Activated CD8-positive, alpha-beta T cell treated with anti-CD3 and anti-CD28 coated beads, Interleukin-2, amount 10 ng/mL, durations not matched to agents 7 days and 5 days (primary cell): ENCODE results near the gene B4GALNT4. TPM values are rescaled to one million over a fixed set of nuclear protein-coding genes. Genes with fewer than 3 reads are reported as not detected.
A peak's percentile ranks its signal among the peaks of the same experiment; 100 is the strongest.

Experiments used
- ATAC-seq: fragments of 150-1000 bp; cut with Tn5 transposase; one replicate; pipeline ENCODE4 v1.10.0; 2021; ENCODE audit warnings: moderate library complexity
- CTCF ChIA-PET: fragments of 350-600 bp; sonication (Branson Sonifier 250); formaldehyde crosslinking; loops from one replicate; lab custom pipeline; 2021; ENCODE audit warnings: antibody characterized with exemption; lab: Charles Lee
- POLR2A ChIA-PET: fragments of 350-600 bp; sonication (Branson Sonifier 250); formaldehyde crosslinking; loops from one replicate; lab custom pipeline; 2021; ENCODE audit warnings: antibody characterized with exemption; lab: Charles Lee
- DNase-seq: peaks from one replicate; pipeline ENCODE4 v3.0.0-alpha.2; 2020
- H3K27ac Mint-ChIP-seq: one replicate; pipeline ENCODE4 v1.8.0; 2021; ENCODE audit warnings: mild to moderate bottlenecking, mixed read lengths
- H3K27me3 Mint-ChIP-seq: one replicate; pipeline ENCODE4 v1.8.0; 2021; ENCODE audit warnings: low read depth, mixed read lengths
- H3K36me3 Mint-ChIP-seq: one replicate; pipeline ENCODE4 v1.8.0; 2021; ENCODE audit warnings: low read depth, mixed read lengths
- H3K4me1 Mint-ChIP-seq: one replicate; pipeline ENCODE4 v1.8.0; 2021; ENCODE audit warnings: low read depth, mixed read lengths
- H3K4me3 Mint-ChIP-seq: one replicate; pipeline ENCODE4 v1.8.0; 2021; ENCODE audit warnings: mild to moderate bottlenecking, mixed read lengths
- H3K9me3 Mint-ChIP-seq: one replicate; pipeline ENCODE4 v1.8.0; 2022; ENCODE audit warnings: mixed read lengths; ENCODE audit not compliant: insufficient read depth
- total RNA-seq, 2 experiments: library from RNA; stranded (reverse); gene quantifications; one replicate each; pipeline ENCODE4 v1.2.3, GENCODE V29; 2021

B4GALNT4 gene
- total RNA-seq, 2 experiments from 2014 or later, result 0.26 to 0.52 TPM

DNA sequence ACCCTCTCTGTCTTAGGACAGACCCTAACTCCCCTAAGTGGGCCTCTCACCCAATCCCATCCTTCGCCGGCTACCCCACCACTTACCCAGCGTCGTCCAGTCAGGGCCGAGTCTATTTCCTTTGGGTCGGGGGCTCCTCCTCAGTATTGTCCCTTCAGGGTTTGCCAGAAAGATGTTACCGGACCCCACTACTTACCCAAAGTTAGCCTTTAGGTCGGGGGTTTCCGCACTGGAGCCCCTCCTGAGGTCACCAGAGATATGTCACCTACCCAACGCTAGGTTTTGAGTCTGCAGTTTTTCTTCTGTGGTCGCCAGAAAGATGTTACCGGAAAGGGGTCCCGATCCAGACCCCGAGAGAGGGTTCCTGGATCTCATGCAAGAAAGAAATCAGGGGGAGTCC, 17.9 kb upstream of the B4GALNT4 start:
- ATAC-seq (no peak), DNase-seq (no peak)
- peak overlapping the region; percentile 11 for H3K27ac Mint-ChIP-seq
- H3K4me3 Mint-ChIP-seq, result no peak overlapping the region
- CTCF ChIA-PET, result interaction anchor here (1.3 kb wide), 1 partner anchor 22 kb away, joined by 3 read pairs; no protein-coding TSS in a partner anchor
- H3K9me3 Mint-ChIP-seq, result no peaks in the 10 kb centered on the region
- H3K36me3 Mint-ChIP-seq, result no peaks in the 10 kb centered on the region
- POLR2A ChIA-PET, result no interaction called here
- peaks cover 49% of the 10 kb centered on the region for H3K4me1 Mint-ChIP-seq
- H3K27me3 Mint-ChIP-seq, result peaks cover 3% of the 10 kb centered on the region

DNA sequence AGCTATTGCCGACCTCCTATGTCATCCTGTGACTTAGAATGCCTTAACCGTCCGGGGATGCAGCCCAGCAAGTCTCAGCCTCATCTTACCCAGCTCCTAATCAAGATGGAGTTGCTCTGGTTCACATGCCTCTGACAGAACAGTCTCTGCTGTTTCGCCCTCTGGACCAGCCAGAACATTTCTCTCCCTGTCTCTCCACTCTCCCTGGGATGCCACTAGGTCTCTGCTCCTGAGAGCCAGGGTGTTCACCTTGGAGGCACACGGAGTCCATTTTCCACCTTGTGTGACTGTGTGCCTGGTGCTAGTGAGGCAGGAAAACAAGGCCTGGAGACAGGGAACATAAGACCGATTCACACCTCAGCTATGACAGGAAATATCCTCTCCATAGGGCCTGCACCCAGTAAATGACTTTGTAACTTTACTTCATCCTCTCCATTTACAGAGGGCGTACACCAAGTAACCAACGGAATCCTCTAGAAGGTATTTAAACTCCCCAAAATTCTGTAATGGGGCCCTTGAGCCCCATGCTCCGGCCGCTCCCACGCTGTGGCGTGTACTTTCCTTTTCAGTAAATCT, 16.8 kb upstream of the B4GALNT4 start:
- CTCF ChIA-PET, result interaction anchor here (1.3 to 1.7 kb wide), 3 partner anchors 12 to 47 kb away, joined by 3 to 6 read pairs (median 5); no protein-coding TSS in a partner anchor
- DNase-seq (no peak), ATAC-seq (no peak)
- H3K27ac Mint-ChIP-seq, result no peak overlapping the region
- POLR2A ChIA-PET, result interaction anchor here (0.6 to 1.4 kb wide), 2 partner anchors 22 to 25 kb away, joined by 3 to 4 read pairs; no protein-coding TSS in a partner anchor
- no peaks in the 10 kb centered on the region for H3K9me3 Mint-ChIP-seq
- H3K4me3 Mint-ChIP-seq, result no peak overlapping the region
- H3K27me3 Mint-ChIP-seq, result peaks cover 3% of the 10 kb centered on the region
- H3K36me3 Mint-ChIP-seq, result no peaks in the 10 kb centered on the region
- H3K4me1 Mint-ChIP-seq, result peaks cover 49% of the 10 kb centered on the region

DNA sequence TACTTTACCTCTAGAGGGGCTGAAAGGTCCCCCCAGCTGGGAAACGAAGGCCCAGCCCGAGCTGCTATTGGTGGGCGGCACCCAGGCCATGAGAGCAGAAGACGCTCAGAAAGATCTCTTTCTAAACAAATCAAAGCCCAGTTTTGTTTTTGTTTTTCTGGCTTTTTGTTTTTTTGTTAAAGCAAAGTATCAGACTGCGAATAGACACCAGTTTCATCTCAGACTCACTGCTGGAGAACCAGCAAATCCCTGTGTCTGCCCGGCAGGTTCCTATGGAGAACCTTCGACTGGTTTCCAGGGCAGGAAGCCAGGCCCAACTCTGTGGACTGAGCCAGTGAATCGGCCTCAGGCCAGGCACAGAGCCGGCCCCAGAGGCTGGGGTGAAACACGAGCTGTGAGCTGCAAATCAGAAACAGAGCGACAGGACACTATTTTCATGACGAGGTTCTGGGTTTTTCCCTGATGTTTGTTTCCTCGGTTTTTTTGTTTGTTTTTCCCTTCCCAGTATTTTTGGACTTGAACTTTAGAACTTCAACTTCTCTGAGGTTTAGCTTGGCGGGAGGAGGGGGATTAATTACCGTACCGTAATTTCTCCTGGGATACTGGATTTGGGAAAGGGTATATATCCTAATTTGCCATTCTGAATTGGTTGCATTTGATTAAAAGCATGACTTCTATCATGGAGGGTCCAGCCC, 16.0 kb upstream of the B4GALNT4 start:
- peaks cover 3% of the 10 kb centered on the region for H3K27me3 Mint-ChIP-seq
- no peaks in the 10 kb centered on the region for H3K36me3 Mint-ChIP-seq
- H3K9me3 Mint-ChIP-seq, result no peaks in the 10 kb centered on the region
- DNase-seq (no peak), ATAC-seq (no peak)
- H3K4me3 Mint-ChIP-seq, result no peak overlapping the region
- ChIA-PET CTCF (interaction anchor here (1.3 to 1.7 kb wide), 2 partner anchors 13 to 48 kb away, joined by 5 to 6 read pairs; no protein-coding TSS in a partner anchor), POLR2A (interaction anchor here (0.6 to 1.4 kb wide), 2 partner anchors 22 to 26 kb away, joined by 3 to 4 read pairs; no protein-coding TSS in a partner anchor)
- no peak overlapping the region for H3K27ac Mint-ChIP-seq
- peaks cover 49% of the 10 kb centered on the region for H3K4me1 Mint-ChIP-seq

GRCh38 chr11:355581-356458, 13.5 kb upstream of the B4GALNT4 start:
- ChIA-PET CTCF (interaction anchor here (0.8 to 2.1 kb wide), 16 partner anchors 13 to 163 kb away, joined by 3 to 17 read pairs (median 4); partner anchors contain the start of gene BET1L), POLR2A (interaction anchor here (0.8 to 2.6 kb wide), 15 partner anchors 16 to 149 kb away, joined by 3 to 55 read pairs (median 8); partner anchors contain the start of genes BET1L, IFITM2, PSMD13 and RIC8A)
- Mint-ChIP-seq H3K9me3 (no peaks in the 10 kb centered on the region), H3K4me1 (peaks cover 46% of the 10 kb centered on the region), H3K36me3 (no peaks in the 10 kb centered on the region), H3K27me3 (peaks cover 13% of the 10 kb centered on the region), H3K27ac (peak overlapping the region; percentile 89), H3K4me3 (peak overlapping the region; percentile 84)
- peak; percentile 61 for ATAC-seq
- DNase-seq, result peak; percentile 92

GRCh38 chr11:356610-357009, 12.7 kb upstream of the B4GALNT4 start:
- no peak overlapping the region for H3K27ac Mint-ChIP-seq
- CTCF ChIA-PET, result interaction anchor here (1.0 to 1.9 kb wide), 4 partner anchors 26 to 47 kb away, joined by 3 to 17 read pairs (median 14); no protein-coding TSS in a partner anchor
- no peak overlapping the region for H3K4me3 Mint-ChIP-seq
- H3K9me3 Mint-ChIP-seq, result no peaks in the 10 kb centered on the region
- ATAC-seq (no peak), DNase-seq (no peak)
- no peaks in the 10 kb centered on the region for H3K36me3 Mint-ChIP-seq
- H3K4me1 Mint-ChIP-seq, result peaks cover 43% of the 10 kb centered on the region
- POLR2A ChIA-PET, result interaction anchor here (2.4 to 2.6 kb wide), 2 partner anchors 26 to 40 kb away, joined by 22 to 55 read pairs; no protein-coding TSS in a partner anchor
- peaks cover 13% of the 10 kb centered on the region for H3K27me3 Mint-ChIP-seq

GRCh38 chr11:357582-357981, 11.7 kb upstream of the B4GALNT4 start:
- no peaks in the 10 kb centered on the region for H3K36me3 Mint-ChIP-seq
- ATAC-seq (no peak), DNase-seq (no peak)
- ChIA-PET POLR2A (no interaction called here), CTCF (no interaction called here)
- H3K4me3 Mint-ChIP-seq, result no peak overlapping the region
- H3K9me3 Mint-ChIP-seq, result no peaks in the 10 kb centered on the region
- peaks cover 37% of the 10 kb centered on the region for H3K4me1 Mint-ChIP-seq
- no peak overlapping the region for H3K27ac Mint-ChIP-seq
- H3K27me3 Mint-ChIP-seq, result peaks cover 13% of the 10 kb centered on the region

- DNase-seq, result no peak
- ATAC-seq, result no peak
- Mint-ChIP-seq H3K4me3 (no peak overlapping the region), H3K9me3 (no peaks in the 10 kb centered on the region), H3K4me1 (peaks cover 30% of the 10 kb centered on the region), H3K27ac (no peak overlapping the region), H3K36me3 (no peaks in the 10 kb centered on the region), H3K27me3 (peaks cover 13% of the 10 kb centered on the region)
- POLR2A ChIA-PET, result interaction anchor here (0.9 kb wide), 1 partner anchor 56 kb away, joined by 3 read pairs; the partner anchor contains the start of gene SIGIRR
- CTCF ChIA-PET, result interaction anchor here (2.0 kb wide), 1 partner anchor 107 kb away, joined by 10 read pairs; no protein-coding TSS in a partner anchor
Observed at GRCh38 chr11:358129-358800, 11.0 kb upstream of the B4GALNT4 start.

DNA sequence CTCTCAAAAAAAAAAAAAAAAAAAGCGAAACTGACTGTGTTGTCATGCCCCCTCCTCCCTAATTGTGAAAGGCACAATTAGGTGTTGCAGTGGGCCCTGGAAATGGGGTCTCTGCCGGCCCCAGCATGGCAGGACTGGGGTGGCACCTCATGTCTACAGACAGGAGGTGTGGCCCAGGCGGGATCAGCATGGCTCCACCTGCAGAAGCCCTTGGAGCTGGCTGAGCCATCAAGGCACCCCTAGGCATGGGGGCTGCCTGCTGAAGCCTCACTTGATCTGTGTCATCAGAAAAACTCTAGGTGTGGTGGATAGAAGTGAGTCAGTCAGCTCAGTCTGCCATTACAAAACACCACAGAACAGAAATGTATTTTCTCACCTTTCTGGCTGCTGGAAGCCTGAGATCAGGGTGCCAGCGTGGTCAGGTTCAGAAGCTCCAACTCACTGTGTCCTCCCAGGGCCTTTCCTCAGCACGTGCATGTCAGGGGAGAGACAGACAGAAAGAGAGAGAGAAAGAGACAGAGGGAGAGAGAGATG, 10.1 kb upstream of the B4GALNT4 start:
- H3K27ac Mint-ChIP-seq, result no peak overlapping the region
- H3K27me3 Mint-ChIP-seq, result peaks cover 13% of the 10 kb centered on the region
- peak; percentile 44 for DNase-seq
- H3K36me3 Mint-ChIP-seq, result no peaks in the 10 kb centered on the region
- H3K4me3 Mint-ChIP-seq, result no peak overlapping the region
- POLR2A ChIA-PET, result interaction anchor here (0.7 to 1.0 kb wide), 3 partner anchors 55 to 109 kb away, joined by 3 read pairs; partner anchors contain the start of gene SIGIRR
- peaks cover 26% of the 10 kb centered on the region for H3K4me1 Mint-ChIP-seq
- ATAC-seq, result peak; percentile 11
- CTCF ChIA-PET, result interaction anchor here (2.0 to 7.3 kb wide), 2 partner anchors 53 to 108 kb away, joined by 10 to 49 read pairs; partner anchors contain the start of gene IFITM2
- no peaks in the 10 kb centered on the region for H3K9me3 Mint-ChIP-seq

DNA sequence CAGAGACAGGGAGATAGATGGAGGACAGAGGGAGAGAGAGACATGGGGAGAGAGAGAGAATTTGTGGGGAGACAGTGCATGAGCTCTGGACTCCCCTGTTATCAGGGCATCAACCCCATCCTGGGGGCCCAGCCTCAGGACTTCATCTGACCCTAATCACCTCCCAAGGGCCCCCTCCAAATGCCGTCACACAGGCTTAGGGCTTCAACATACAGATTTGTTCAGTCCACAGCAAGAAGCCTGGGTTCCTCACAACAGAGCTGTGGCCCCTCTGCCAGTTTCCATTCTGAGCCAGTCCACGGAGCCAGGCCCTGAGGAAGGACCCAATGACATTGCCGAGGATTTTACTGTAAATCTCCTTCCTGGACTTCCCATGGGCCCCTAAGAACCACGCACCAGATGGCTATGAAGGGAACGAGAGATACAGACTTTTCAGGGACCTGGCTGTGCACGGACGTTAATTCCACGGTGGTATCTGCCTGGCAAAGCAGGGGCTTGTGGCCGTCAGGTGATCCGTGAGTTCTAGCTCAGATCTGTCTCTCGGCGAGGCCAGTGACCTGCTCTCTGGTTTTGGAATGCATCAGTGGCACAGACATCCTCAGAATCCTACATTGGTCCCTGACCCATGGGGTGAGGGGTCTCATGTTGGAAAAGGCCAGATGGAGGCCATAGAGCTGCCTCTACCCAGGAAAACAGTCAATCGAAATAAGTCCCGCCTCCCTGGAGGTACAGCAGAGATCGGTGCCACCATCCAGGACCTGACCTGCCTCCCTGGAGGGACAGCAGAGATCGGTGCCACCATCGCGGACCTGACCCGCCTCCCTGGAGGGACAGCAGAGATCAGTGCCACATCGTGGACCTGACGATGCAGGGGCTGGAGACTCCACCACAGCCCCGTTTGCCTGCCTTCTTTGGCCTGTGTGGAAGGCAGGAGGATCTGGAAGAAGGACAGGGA, 8.7 kb upstream of the B4GALNT4 start:
- ATAC-seq, result no peak
- Mint-ChIP-seq H3K27me3 (peaks cover 13% of the 10 kb centered on the region), H3K27ac (no peak overlapping the region), H3K4me3 (no peak overlapping the region), H3K9me3 (no peaks in the 10 kb centered on the region), H3K4me1 (peaks cover 16% of the 10 kb centered on the region), H3K36me3 (no peaks in the 10 kb centered on the region)
- DNase-seq, result no peak
- POLR2A ChIA-PET, result no interaction called here
- CTCF ChIA-PET, result interaction anchor here (0.9 to 7.3 kb wide), 5 partner anchors 55 to 123 kb away, joined by 3 to 49 read pairs (median 10); partner anchors contain the start of gene IFITM2
